Central memory CD8-positive, alpha-beta T cell (primary cell): ENCODE data around the gene TNFRSF25.
A peak's percentile ranks its signal among the peaks of the same experiment; 100 is the strongest.

Experiments used
- ATAC-seq: fragments of 150-1000 bp; cut with Tn5 transposase; replicated peaks from 2 replicates; pipeline ENCODE4 v1.10.0; 2022; ENCODE audit warnings: mild to moderate bottlenecking, moderate FRiP score, moderate number of reproducible peaks; ENCODE audit not compliant: poor library complexity, severe bottlenecking; ENCODE audit errors: extremely low read depth
- DNase-seq, 2 donors: peaks; one replicate each; pipeline ENCODE4 v3.0.0; 2021; ENCODE audit warnings: low spot score in 2 of 2
- H3K27ac Mint-ChIP-seq: one replicate; pipeline ENCODE4 v1.8.0; 2022; ENCODE audit warnings: low read depth, mild to moderate bottlenecking, moderate library complexity, mixed read lengths
- H3K27me3 Mint-ChIP-seq: one replicate; pipeline ENCODE4 v1.8.0; 2022; ENCODE audit warnings: mixed read lengths
- H3K36me3 Mint-ChIP-seq: one replicate; pipeline ENCODE4 v1.8.0; 2022; ENCODE audit warnings: mild to moderate bottlenecking, moderate library complexity, mixed read lengths; ENCODE audit not compliant: insufficient read depth
- H3K4me1 Mint-ChIP-seq: one replicate; pipeline ENCODE4 v1.8.0; 2022; ENCODE audit warnings: mixed read lengths
- H3K4me3 Mint-ChIP-seq: one replicate; pipeline ENCODE4 v1.8.0; 2022; ENCODE audit warnings: mild to moderate bottlenecking, moderate library complexity, mixed read lengths
- H3K9me3 Mint-ChIP-seq: one replicate; pipeline ENCODE4 v1.8.0; 2022; ENCODE audit warnings: mixed read lengths

TNFRSF25 gene

DNA sequence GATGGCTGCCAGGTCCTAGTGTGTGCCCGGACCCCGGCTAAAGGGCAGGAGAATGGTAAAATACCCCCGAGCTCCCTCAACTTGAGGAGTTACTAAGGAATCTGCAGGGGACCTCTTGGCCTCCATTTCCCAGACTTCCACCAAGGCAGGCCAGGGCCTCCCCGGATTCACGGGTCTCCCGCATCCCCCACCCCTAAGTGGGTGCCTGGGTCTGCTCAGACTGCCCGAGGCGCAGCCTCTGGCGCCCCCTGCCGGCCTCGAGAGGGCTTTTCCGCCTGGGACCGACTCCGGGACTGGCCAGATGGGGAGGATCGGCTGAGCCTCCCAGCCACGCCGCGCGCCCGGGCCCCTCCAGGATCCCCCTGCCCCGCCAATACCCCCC, 23.8 kb upstream of the TNFRSF25 start:
- no peaks in the 10 kb centered on the region for H3K36me3 Mint-ChIP-seq
- peak; percentile 58 for ATAC-seq
- H3K27ac Mint-ChIP-seq = no peak overlapping the region
- peak overlapping the region; percentile 51 for H3K4me3 Mint-ChIP-seq
- H3K4me1 Mint-ChIP-seq = peaks cover 22% of the 10 kb centered on the region
- no peaks in the 10 kb centered on the region for H3K9me3 Mint-ChIP-seq
- peak; percentile 58 for DNase-seq
- H3K27me3 Mint-ChIP-seq = peaks cover 37% of the 10 kb centered on the region

- no peak for DNase-seq
- no peak overlapping the region for H3K4me3 Mint-ChIP-seq
- peaks cover 22% of the 10 kb centered on the region for H3K4me1 Mint-ChIP-seq
- H3K9me3 Mint-ChIP-seq = no peaks in the 10 kb centered on the region
- no peaks in the 10 kb centered on the region for H3K36me3 Mint-ChIP-seq
- H3K27ac Mint-ChIP-seq = no peak overlapping the region
- ATAC-seq = no peak
- H3K27me3 Mint-ChIP-seq = peaks cover 41% of the 10 kb centered on the region
Observed at GRCh38 chr1:6489383-6489765, 23.4 kb upstream of the TNFRSF25 start.

DNA sequence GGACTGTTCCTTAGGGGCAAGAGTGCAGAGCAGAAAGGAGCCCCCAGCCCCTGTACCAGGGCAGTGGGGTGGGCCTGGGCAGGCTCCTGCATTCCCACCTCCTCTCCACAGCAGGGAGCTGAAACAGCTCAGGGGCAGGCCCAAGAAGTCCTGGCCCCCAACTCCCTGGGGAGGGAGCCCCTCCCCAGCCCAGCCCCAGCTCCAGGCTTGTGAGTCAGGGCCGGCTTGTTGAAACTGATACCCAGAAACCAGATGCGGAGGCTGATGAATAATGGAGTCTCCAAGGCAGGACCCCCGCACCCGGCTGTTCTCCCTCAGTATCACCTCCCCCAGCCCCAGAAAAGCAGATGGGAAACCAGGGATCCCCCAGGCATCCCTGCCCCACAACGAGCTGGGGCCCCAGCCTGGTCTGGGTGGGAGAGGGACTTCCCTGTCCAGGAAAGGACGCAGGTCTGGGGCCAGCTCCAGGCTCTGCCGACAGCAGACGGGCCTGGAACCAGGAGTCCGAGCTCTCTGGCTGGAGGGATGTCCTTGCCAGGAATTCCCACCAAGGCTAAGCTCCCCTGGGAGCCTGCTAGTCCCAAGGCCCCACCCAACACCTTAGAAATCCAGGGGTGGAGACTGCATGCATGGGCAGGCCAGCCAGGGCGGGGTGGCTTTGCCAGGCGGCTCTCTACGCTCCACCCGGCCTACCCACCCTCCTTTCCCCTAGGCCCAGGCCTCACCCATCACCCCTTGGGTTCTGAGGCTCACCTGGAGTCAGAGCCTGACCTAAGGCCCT, 22.8 kb upstream of the TNFRSF25 start:
- ATAC-seq = no peak
- H3K4me3 Mint-ChIP-seq = no peak overlapping the region
- peaks cover 45% of the 10 kb centered on the region for H3K27me3 Mint-ChIP-seq

GRCh38 chr1:6487804-6488484, 22.0 kb upstream of the TNFRSF25 start:
- no peak overlapping the region for H3K4me3 Mint-ChIP-seq
- peaks cover 45% of the 10 kb centered on the region for H3K27me3 Mint-ChIP-seq
- no peaks in the 10 kb centered on the region for H3K9me3 Mint-ChIP-seq
- ATAC-seq (no peak), DNase-seq (no peak)
- H3K36me3 Mint-ChIP-seq = no peaks in the 10 kb centered on the region
- H3K4me1 Mint-ChIP-seq = peaks cover 22% of the 10 kb centered on the region
- no peak overlapping the region for H3K27ac Mint-ChIP-seq

More for the DNA sequence above, 22.8 kb upstream of the TNFRSF25 start:
- H3K27ac Mint-ChIP-seq = no peak overlapping the region
- H3K36me3 Mint-ChIP-seq = no peaks in the 10 kb centered on the region
- no peaks in the 10 kb centered on the region for H3K9me3 Mint-ChIP-seq
- H3K4me1 Mint-ChIP-seq = peaks cover 22% of the 10 kb centered on the region
- DNase-seq = no peak

DNA sequence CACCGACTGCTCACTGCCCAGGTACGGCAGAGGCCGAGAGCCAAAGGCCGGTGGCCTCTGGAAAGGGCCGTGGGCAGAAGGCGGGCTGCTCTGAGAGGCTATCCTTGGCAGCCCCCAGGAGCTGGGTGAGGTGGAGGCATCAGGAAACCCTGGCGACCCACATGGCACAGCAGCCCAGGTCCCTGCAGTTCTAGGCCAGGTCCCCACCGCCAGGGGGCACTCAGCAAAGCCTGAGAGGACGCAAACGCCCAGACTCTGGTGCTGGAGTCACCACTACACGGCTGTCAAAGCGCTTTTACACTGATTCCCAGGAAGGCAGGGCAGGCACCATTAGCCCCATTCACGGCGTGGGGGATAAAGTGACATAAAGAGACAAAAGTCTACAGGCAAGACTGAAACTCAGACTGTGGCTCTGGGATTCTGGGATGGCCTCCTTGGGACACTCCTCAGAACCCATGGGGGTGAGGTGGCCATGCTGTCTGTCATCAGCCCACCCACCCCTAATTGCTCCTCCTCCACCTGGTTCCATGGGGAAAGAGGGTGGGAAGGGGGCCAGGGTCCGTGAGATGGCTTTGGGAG, 20.5 kb upstream of the TNFRSF25 start:
- no peak overlapping the region for H3K27ac Mint-ChIP-seq
- no peaks in the 10 kb centered on the region for H3K9me3 Mint-ChIP-seq
- H3K36me3 Mint-ChIP-seq = no peaks in the 10 kb centered on the region
- H3K4me1 Mint-ChIP-seq = peaks cover 18% of the 10 kb centered on the region
- ATAC-seq (peak; percentile 76), DNase-seq (peak; percentile 71 to 81)
- peaks cover 49% of the 10 kb centered on the region for H3K27me3 Mint-ChIP-seq
- peak overlapping the region; percentile 62 for H3K4me3 Mint-ChIP-seq

DNA sequence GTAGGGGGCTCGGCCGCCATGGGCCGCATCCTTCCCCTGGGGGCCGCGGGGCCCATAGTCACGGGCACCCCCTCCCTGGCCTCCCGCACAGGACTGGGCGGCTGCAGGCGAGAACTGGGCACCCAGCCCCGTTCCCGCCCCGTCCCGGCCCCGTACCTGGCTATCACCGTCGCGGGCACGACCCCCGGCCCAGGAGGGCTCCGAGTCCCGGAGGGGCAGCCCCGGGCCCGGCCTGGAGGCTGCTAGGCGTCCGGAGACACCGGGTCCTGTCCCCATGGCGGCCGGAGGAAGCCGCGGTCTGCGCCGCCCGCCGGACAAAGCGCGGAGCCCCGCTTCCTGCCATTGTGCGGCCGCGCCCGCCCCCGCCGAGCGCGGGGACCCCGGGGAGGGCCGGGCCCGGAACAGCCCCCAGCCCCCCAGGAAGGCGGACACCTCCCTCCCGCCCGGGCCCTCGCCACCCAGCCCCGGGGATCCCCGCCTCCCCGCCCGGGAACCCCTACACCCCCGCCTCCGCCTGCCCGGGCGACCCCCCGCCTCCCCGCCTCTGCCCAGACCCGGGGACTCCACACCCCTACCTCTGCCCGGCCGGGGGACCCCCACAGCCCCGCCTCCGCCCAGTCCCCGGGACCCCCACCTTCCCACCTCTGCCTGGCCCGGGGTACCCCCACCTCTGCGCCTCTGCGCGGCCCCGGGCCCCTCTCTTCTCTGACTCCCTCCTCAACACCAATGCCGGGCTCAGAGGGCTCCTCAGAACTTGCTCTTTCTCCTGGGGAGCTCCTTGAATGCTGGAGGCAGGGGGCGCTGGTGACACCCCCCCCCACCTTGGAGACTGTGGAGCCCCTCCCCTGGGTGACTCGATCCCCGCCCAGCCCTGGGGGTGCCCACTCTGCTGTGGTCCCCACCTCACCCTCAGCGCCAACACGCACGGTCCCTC, 19.5 kb upstream of the TNFRSF25 start:
- Mint-ChIP-seq H3K4me1 (peaks cover 13% of the 10 kb centered on the region), H3K36me3 (no peaks in the 10 kb centered on the region), H3K27ac (no peak overlapping the region), H3K27me3 (peaks cover 44% of the 10 kb centered on the region), H3K9me3 (no peaks in the 10 kb centered on the region), H3K4me3 (peak overlapping the region; percentile 62)
- ATAC-seq (no peak), DNase-seq (no peak)

GRCh38 chr1:6484826-6485167, 18.8 kb upstream of the TNFRSF25 start:
- peaks cover 44% of the 10 kb centered on the region for H3K27me3 Mint-ChIP-seq
- DNase-seq (no peak), ATAC-seq (no peak)
- H3K9me3 Mint-ChIP-seq = no peaks in the 10 kb centered on the region
- no peak overlapping the region for H3K4me3 Mint-ChIP-seq
- no peak overlapping the region for H3K27ac Mint-ChIP-seq
- no peaks in the 10 kb centered on the region for H3K36me3 Mint-ChIP-seq
- peaks cover 7% of the 10 kb centered on the region for H3K4me1 Mint-ChIP-seq

DNA sequence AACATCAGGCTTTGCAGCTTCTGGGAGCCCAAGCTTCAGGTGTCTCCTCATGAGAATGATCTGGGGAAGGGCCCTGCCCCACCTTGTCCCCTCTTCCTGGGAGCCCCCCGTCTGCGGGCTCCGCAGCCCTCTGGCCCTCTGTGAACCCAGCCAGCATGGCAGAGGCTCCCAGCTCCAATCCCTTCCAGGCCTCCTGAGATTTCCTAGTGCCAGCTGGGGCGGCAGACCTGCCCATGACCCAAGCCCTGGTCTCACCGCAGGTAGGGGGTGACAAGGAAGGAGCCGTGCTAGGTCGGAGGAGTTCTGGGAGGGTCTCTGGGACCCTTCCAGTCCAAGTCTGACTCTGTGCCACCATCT, 17.8 kb upstream of the TNFRSF25 start:
- no peak for ATAC-seq
- Mint-ChIP-seq H3K4me1 (peaks cover 7% of the 10 kb centered on the region), H3K27me3 (peaks cover 44% of the 10 kb centered on the region), H3K27ac (no peak overlapping the region), H3K4me3 (no peak overlapping the region), H3K9me3 (no peaks in the 10 kb centered on the region), H3K36me3 (no peaks in the 10 kb centered on the region)
- no peak for DNase-seq

- ATAC-seq (no peak), DNase-seq (no peak)
- H3K36me3 Mint-ChIP-seq = no peaks in the 10 kb centered on the region
- H3K27me3 Mint-ChIP-seq = peaks cover 44% of the 10 kb centered on the region
- no peak overlapping the region for H3K27ac Mint-ChIP-seq
- H3K4me1 Mint-ChIP-seq = peaks cover 7% of the 10 kb centered on the region
- no peaks in the 10 kb centered on the region for H3K9me3 Mint-ChIP-seq
- H3K4me3 Mint-ChIP-seq = no peak overlapping the region
Observed at GRCh38 chr1:6483017-6483760, 17.2 kb upstream of the TNFRSF25 start.

DNA sequence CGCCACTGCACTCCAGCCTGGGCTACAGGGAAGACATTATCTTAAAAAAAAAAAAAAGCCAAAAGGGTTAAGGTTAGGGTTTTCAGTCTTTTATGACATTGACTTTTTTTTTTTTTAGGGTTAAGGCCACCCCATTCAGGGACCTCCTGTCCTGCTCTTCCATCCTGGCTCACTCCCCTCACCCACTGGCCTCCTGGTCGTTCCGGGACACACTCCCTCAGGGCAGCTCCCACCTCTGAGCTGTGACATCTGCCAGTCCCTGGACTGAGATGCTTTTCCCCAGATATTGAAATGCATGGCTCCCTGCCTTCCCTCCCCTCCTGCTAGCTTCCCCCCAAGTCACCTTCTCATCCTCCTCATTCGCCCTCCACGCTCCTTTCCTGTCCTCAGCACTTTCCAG, 15.8 kb upstream of the TNFRSF25 start:
- peaks cover 7% of the 10 kb centered on the region for H3K4me1 Mint-ChIP-seq
- H3K4me3 Mint-ChIP-seq = no peak overlapping the region
- no peak for ATAC-seq
- no peaks in the 10 kb centered on the region for H3K36me3 Mint-ChIP-seq
- H3K9me3 Mint-ChIP-seq = no peaks in the 10 kb centered on the region
- H3K27ac Mint-ChIP-seq = no peak overlapping the region
- H3K27me3 Mint-ChIP-seq = peaks cover 32% of the 10 kb centered on the region
- DNase-seq = no peak

DNA sequence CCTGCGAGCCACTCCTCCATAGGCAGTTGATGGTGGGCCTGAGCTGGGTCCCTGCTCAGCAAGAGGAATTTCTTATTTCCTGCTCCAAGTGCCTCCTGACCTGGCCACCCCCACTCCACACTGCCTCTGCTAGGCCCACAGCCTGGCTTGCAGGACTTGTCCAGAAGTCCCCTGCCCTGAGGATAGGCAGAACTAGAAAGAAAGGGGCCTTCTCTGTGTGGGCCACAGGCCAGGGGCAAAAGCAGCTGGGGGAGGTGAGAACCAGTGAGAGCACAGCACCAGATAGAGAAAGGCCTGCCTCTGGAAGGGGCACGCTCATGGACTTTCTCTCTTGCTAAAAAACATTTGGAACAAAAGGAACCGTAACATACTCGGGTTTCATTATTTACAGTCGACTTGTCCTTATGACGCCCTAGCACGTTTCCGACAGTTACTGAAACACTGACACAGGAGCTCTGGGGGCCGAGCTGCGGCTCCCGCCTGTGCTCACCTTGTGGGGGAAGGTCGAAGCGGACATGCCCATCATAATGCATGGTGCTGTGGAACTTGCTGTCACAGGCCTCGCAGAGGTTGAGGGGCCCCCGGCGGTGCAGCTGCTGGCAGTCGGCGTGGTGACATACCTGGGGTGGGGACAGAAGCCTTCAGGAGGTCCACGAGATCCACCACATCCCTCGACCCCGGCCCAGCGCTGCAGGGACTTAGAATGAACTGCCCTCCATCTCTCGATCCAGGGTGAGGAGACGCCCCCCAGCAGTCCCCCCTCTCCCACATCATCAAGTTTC, 11.3 kb upstream of the TNFRSF25 start:
- no peak for ATAC-seq
- no peak for DNase-seq
- peaks cover 7% of the 10 kb centered on the region for H3K27me3 Mint-ChIP-seq
- no peak overlapping the region for H3K27ac Mint-ChIP-seq
- H3K9me3 Mint-ChIP-seq = no peaks in the 10 kb centered on the region
- no peaks in the 10 kb centered on the region for H3K36me3 Mint-ChIP-seq
- H3K4me3 Mint-ChIP-seq = no peak overlapping the region
- peaks cover 9% of the 10 kb centered on the region for H3K4me1 Mint-ChIP-seq
